GM06990 (cell line): ENCODE measurements around the gene GIMAP8.
"Not testable (repeated sequence)": the region's sequence is repeated elsewhere in the genome, so short reads cannot be mapped to it uniquely, and the experiment has no call there.

Experiments
- DNase-seq: peaks from one replicate; pipeline ENCODE4 v3.0.0-alpha.2; 2011; ENCODE audit not compliant: insufficient read length; ENCODE audit errors: extremely low read depth
- H3K27me3 ChIP-seq: replicated peaks from 2 replicates; pipeline ENCODE4 v1.6.0; 2011; ENCODE audit warnings: low read length; ENCODE audit not compliant: control insufficient read depth, insufficient read depth
- H3K36me3 ChIP-seq: 2 replicates; pipeline ENCODE4 v1.5.1; 2011; ENCODE audit warnings: low read length; ENCODE audit not compliant: control insufficient read depth, insufficient read depth
- H3K4me3 ChIP-seq: replicated peaks from 2 replicates; pipeline ENCODE4 v1.5.1; 2011; ENCODE audit warnings: low read depth, mild to moderate bottlenecking, control low read depth, low read length
- CTCF ChIP-seq: IDR thresholded peaks from 2 replicates; pipeline ENCODE4 v1.5.1; 2011; ENCODE audit warnings: low read length, control low read depth, mild to moderate bottlenecking, inconsistent platforms; ENCODE audit not compliant: insufficient read depth, poor library complexity, severe bottlenecking

GIMAP8 gene

GRCh38 chr7:150519310-150519709 is 68.9 kb downstream of the GIMAP8 start:
- no peaks in the 10 kb centered on the region for H3K27me3 ChIP-seq
- no peak for TF ChIP-seq CTCF

GRCh38 chr7:150520145-150520544 is 69.7 kb downstream of the GIMAP8 start:
- no peak overlapping the region for H3K4me3 ChIP-seq
- peaks cover 3% of the 10 kb centered on the region for H3K36me3 ChIP-seq

More at GRCh38 chr7:150519310-150519709, 68.9 kb downstream of the GIMAP8 start:
- no peak for DNase-seq
- Histone ChIP-seq H3K36me3 (peaks cover 3% of the 10 kb centered on the region), H3K4me3 (no peak overlapping the region)

GRCh38 chr7:150522931-150523330 is 72.5 kb downstream of the GIMAP8 start:
- H3K4me3 ChIP-seq, H3K36me3 ChIP-seq, DNase-seq, H3K27me3 ChIP-seq: not testable (repeated sequence)

More at GRCh38 chr7:150520145-150520544, 69.7 kb downstream of the GIMAP8 start:
- no peak for TF ChIP-seq CTCF
- no peaks in the 10 kb centered on the region for H3K27me3 ChIP-seq
- DNase-seq: no peak

- DNase-seq: no peak
- Histone ChIP-seq H3K4me3 (no peak overlapping the region), H3K36me3 (peaks cover 3% of the 10 kb centered on the region), H3K27me3 (no peaks in the 10 kb centered on the region)
- no peak for TF ChIP-seq CTCF
These were observed 73.6 kb downstream of the GIMAP8 start for GRCh38 chr7:150524018-150524417.
